ENCODE measurements around the gene PKD2.
"Not testable (repeated sequence)": the region's sequence is repeated elsewhere in the genome, so short reads cannot be mapped to it uniquely, and the experiment has no call there.

Gene PKD2

GRCh38 chr4:88017516-88018297 lies 10.3 kb downstream of the PKD2 start:
- DNase-seq (ENCODE audit: low read depth) = no peak
- no peak overlapping the region for H3K4me3 ChIP-seq (ENCODE audit: low read depth, low read length)
- TF ChIP-seq CTCF (IDR thresholded peaks at IDR 0.05; ENCODE audit: insufficient read depth, low read depth, low read length, missing control alignments) = no peak

GRCh38 chr4:88018466-88018865 lies 11.0 kb downstream of the PKD2 start:
- no peak for DNase-seq (ENCODE audit: low read depth)
- TF ChIP-seq CTCF (IDR thresholded peaks at IDR 0.05; ENCODE audit: insufficient read depth, low read depth, low read length, missing control alignments) = no peak
- H3K4me3 ChIP-seq (ENCODE audit: low read depth, low read length) = no peak overlapping the region

GRCh38 chr4:88021824-88022223 lies 14.4 kb downstream of the PKD2 start:
- no peak for TF ChIP-seq CTCF (IDR thresholded peaks at IDR 0.05; ENCODE audit: insufficient read depth, low read depth, low read length, missing control alignments)
- no peak for DNase-seq (ENCODE audit: low read depth)
- H3K4me3 ChIP-seq (ENCODE audit: low read depth, low read length) = no peak overlapping the region

GRCh38 chr4:88022289-88022688 lies 14.9 kb downstream of the PKD2 start:
- DNase-seq (ENCODE audit: low read depth) = no peak
- no peak overlapping the region for H3K4me3 ChIP-seq (ENCODE audit: low read depth, low read length)
- no peak for TF ChIP-seq CTCF (IDR thresholded peaks at IDR 0.05; ENCODE audit: insufficient read depth, low read depth, low read length, missing control alignments)

- not testable (repeated sequence) for H3K4me3 ChIP-seq (ENCODE audit: low read depth, low read length); DNase-seq (ENCODE audit: low read depth)
These were observed 18.6 kb downstream of the PKD2 start for GRCh38 chr4:88025868-88026661.

- no peak for TF ChIP-seq CTCF (IDR thresholded peaks at IDR 0.05; ENCODE audit: insufficient read depth, low read depth, low read length, missing control alignments)
- no peak for DNase-seq (ENCODE audit: low read depth)
- no peak overlapping the region for H3K4me3 ChIP-seq (ENCODE audit: low read depth, low read length)
These were observed 20.5 kb downstream of the PKD2 start for GRCh38 chr4:88027611-88028608.

Data from GM12865 (cell line).